B cell (primary cell): ENCODE measurements around the gene PLCG2. TPM values are rescaled to one million over a fixed set of nuclear protein-coding genes. Genes with fewer than 3 reads are reported as not detected.

Experiments used
- ATAC-seq: fragments of 200-7000 bp; cut with Tn5 transposase; one replicate; pipeline ENCODE4 v1.10.0; 2021; ENCODE audit warnings: low read depth, mild to moderate bottlenecking, moderate number of reproducible peaks, moderate library complexity
- CTCF ChIA-PET: fragments of 350-600 bp; sonication (Branson Sonifier 250); formaldehyde crosslinking; loops from one replicate; lab custom pipeline; 2021; ENCODE audit warnings: antibody characterized with exemption, inconsistent platforms; lab: Charles Lee
- POLR2A ChIA-PET: fragments of 350-600 bp; sonication (Branson Sonifier 250); formaldehyde crosslinking; loops from one replicate; lab custom pipeline; 2021; ENCODE audit warnings: antibody characterized with exemption; lab: Charles Lee
- DNase-seq: peaks from one replicate; pipeline ENCODE4 v3.0.0; 2013
- H2AFZ ChIP-seq: 2 replicates; pipeline ENCODE4 v1.6.1; 2012; ENCODE audit warnings: mild to moderate bottlenecking, low read depth, low read length; ENCODE audit not compliant: insufficient read depth, poor library complexity, severe bottlenecking
- H3K27ac ChIP-seq, 2 donors: 1 replicate in 1 of 2; 2 replicates in 1 of 2; pipeline ENCODE4 v1.5.1; 2012 to 2013; ENCODE audit warnings: low read length in 2 of 2, mild to moderate bottlenecking in 2 of 2, moderate library complexity in 1 of 2
- H3K27me3 ChIP-seq, 4 experiments: fragments of 200-600 bp in 1 of 4; sonication (generic) in 1 of 4; replicated peaks in 1 of 4; 1 replicate in 2 of 4; 2 replicates in 2 of 4; pipeline versions ENCODE4 v1.6.1 to v1.7.0; 2013 to 2016; ENCODE audit warnings: low read length in 3 of 4, mild to moderate bottlenecking in 2 of 4, mixed read lengths in 1 of 4, moderate library complexity in 1 of 4; ENCODE audit not compliant: insufficient read depth in 4 of 4, control insufficient read depth in 3 of 4; ENCODE audit errors: control extremely low read depth in 1 of 4
- H3K36me3 ChIP-seq, 2 experiments: replicated peaks in 1 of 2; 1 replicate in 1 of 2; 2 replicates in 1 of 2; pipeline versions ENCODE4 v1.6.1 to v1.7.1; 2013; ENCODE audit warnings: low read length in 1 of 2; ENCODE audit not compliant: insufficient read depth in 2 of 2, control insufficient read depth in 1 of 2; ENCODE audit errors: control extremely low read depth in 1 of 2, extremely low read depth in 1 of 2
- H3K4me1 ChIP-seq, 2 donors: fragments of 200-600 bp in 1 of 2; sonication (generic) in 1 of 2; 1 replicate in 1 of 2; 2 replicates in 1 of 2; pipeline versions ENCODE4 v1.5.1 to v1.6.1; 2013 to 2017; ENCODE audit warnings: low read length in 2 of 2; ENCODE audit not compliant: control insufficient read depth in 2 of 2, insufficient read depth in 2 of 2
- H3K4me2 ChIP-seq: replicated peaks from 2 replicates; pipeline ENCODE3; 2012; ENCODE audit warnings: mild to moderate bottlenecking, low read depth, low read length; ENCODE audit not compliant: poor library complexity, severe bottlenecking
- H3K4me3 ChIP-seq, 5 experiments: fragments of 200-600 bp in 1 of 5; sonication (generic) in 1 of 5; 1 replicate in 3 of 5; 2 replicates in 2 of 5; pipeline versions ENCODE4 v1.5.1 to v1.7.0; 2011 to 2016; ENCODE audit warnings: low read length in 4 of 5, mild to moderate bottlenecking in 4 of 5, low read depth in 2 of 5, control low read depth in 1 of 5, moderate library complexity in 1 of 5; ENCODE audit not compliant: insufficient read depth in 1 of 5; ENCODE audit errors: control extremely low read depth in 1 of 5, extremely low read depth in 1 of 5
- H3K79me2 ChIP-seq: fragments of 200-600 bp; sonication (generic); one replicate; pipeline ENCODE4 v1.6.0; 2016; ENCODE audit warnings: low read length; ENCODE audit not compliant: control insufficient read depth, insufficient read depth
- H3K9ac ChIP-seq: fragments of 200-600 bp; sonication (generic); 2 replicates; pipeline ENCODE4 v1.6.1; 2017; ENCODE audit warnings: mild to moderate bottlenecking, low read length, moderate library complexity
- H3K9me3 ChIP-seq, 3 donors: one replicate each; pipeline versions ENCODE4 v1.6.1 to v1.7.1; 2013; ENCODE audit warnings: low read length in 2 of 3; ENCODE audit not compliant: control insufficient read depth in 2 of 3, insufficient read depth in 1 of 3; ENCODE audit errors: control extremely low read depth in 1 of 3
- H4K20me1 ChIP-seq: 2 replicates; pipeline ENCODE4 v1.6.0; 2012; ENCODE audit warnings: mild to moderate bottlenecking, low read length; ENCODE audit not compliant: insufficient read depth, control insufficient read depth, poor library complexity, severe bottlenecking
- H3K27ac Mint-ChIP-seq: one replicate; pipeline ENCODE4 v1.8.0; 2021; ENCODE audit warnings: mixed read lengths
- H3K27me3 Mint-ChIP-seq: one replicate; pipeline ENCODE4 v1.8.0; 2021; ENCODE audit warnings: mixed read lengths
- H3K4me1 Mint-ChIP-seq: one replicate; pipeline ENCODE4 v1.8.0; 2021; ENCODE audit warnings: mixed read lengths
- H3K4me3 Mint-ChIP-seq: one replicate; pipeline ENCODE4 v1.8.0; 2021; ENCODE audit warnings: mixed read lengths
- H3K9me3 Mint-ChIP-seq: one replicate; pipeline ENCODE4 v1.8.0; 2022; ENCODE audit warnings: mixed read lengths; ENCODE audit not compliant: insufficient read depth
- CTCF ChIP-seq: fragments of 200-600 bp; IDR thresholded peaks from one replicate; pipeline ENCODE4 v1.8.0; 2022; ENCODE audit warnings: antibody characterized with exemption, mild to moderate bottlenecking
- EZH2 ChIP-seq: IDR thresholded peaks from 2 replicates; pipeline ENCODE4 v1.6.1; 2012; ENCODE audit warnings: borderline replicate concordance, low read depth, mild to moderate bottlenecking, moderate library complexity, low read length; ENCODE audit not compliant: insufficient read depth, poor library complexity, severe bottlenecking
- WGBS: methylation state at CpG from one replicate; pipeline ENCODE4 v1.1.5; 2013; ENCODE audit warnings: missing lambda C conversion rate; ENCODE audit not compliant: insufficient coverage; 5-methylcytosine and 5-hydroxymethylcytosine counted together
- intact Hi-C: fragments of 100-400 bp; cut with micrococcal nuclease; formaldehyde crosslinking; loops from one replicate; pipeline ENCODE4 v1.10.0; 2022
- polyA plus RNA-seq: library from polyadenylated mRNA; depleted of rRNA; stranded (reverse); fragments of >200 nt; gene quantifications from 2 replicates; pipeline ENCODE4 v1.2.3, GENCODE V29; 2012
- total RNA-seq, 2 donors: library from RNA; stranded (reverse); fragments of 120-200 nt in 1 of 2; gene quantifications; 1 replicate in 1 of 2; 2 replicates in 1 of 2; pipeline versions ENCODE4 v1.2.3 to v1.2.4, GENCODE V29; 2013 to 2022

The PLCG2 gene
- total and polyA plus RNA-seq, 2 donors (not counting 1 experiment from before 2014, with no cell fraction given), result 194 to 812 TPM

GRCh38 chr16:81942007-81942601 lies 163.0 kb downstream of the PLCG2 start:
- no peak for ATAC-seq
- no peak for DNase-seq
- no peaks in the 10 kb centered on the region for H3K27me3 ChIP-seq
- no peak overlapping the region for H3K4me2 ChIP-seq
- intact Hi-C loops, result no loop called here
- H2AFZ ChIP-seq, result no peak overlapping the region
- Mint-ChIP-seq H3K4me3 (no peak overlapping the region), H3K27me3 (no peaks in the 10 kb centered on the region), H3K4me1 (no peaks in the 10 kb centered on the region), H3K9me3 (no peaks in the 10 kb centered on the region), H3K27ac (no peak overlapping the region)
- no peaks in the 10 kb centered on the region for H3K9me3 ChIP-seq
- ChIA-PET POLR2A (interaction anchor here (0.5 kb wide), 1 partner anchor 202 kb away, joined by 6 read pairs; no protein-coding TSS in a partner anchor), CTCF (interaction anchor here (1.4 to 3.1 kb wide), 2 partner anchors 23 to 288 kb away, joined by 4 to 10 read pairs; no protein-coding TSS in a partner anchor)
- no peak overlapping the region for H3K4me3 ChIP-seq
- WGBS, result 100% methylated on average over 4 of the region's 7 CpGs
- H3K4me1 ChIP-seq, result no peaks in the 10 kb centered on the region
- no peak overlapping the region for H3K27ac ChIP-seq
- no peak overlapping the region for H3K9ac ChIP-seq
- peaks cover 22 to 99% of the 10 kb centered on the region in 2 experiments for H3K36me3 ChIP-seq
- peaks cover 51% of the 10 kb centered on the region for H4K20me1 ChIP-seq
- H3K79me2 ChIP-seq, result peaks cover 5% of the 10 kb centered on the region
- TF ChIP-seq CTCF, result no peak
- no peak for TF ChIP-seq EZH2

DNA sequence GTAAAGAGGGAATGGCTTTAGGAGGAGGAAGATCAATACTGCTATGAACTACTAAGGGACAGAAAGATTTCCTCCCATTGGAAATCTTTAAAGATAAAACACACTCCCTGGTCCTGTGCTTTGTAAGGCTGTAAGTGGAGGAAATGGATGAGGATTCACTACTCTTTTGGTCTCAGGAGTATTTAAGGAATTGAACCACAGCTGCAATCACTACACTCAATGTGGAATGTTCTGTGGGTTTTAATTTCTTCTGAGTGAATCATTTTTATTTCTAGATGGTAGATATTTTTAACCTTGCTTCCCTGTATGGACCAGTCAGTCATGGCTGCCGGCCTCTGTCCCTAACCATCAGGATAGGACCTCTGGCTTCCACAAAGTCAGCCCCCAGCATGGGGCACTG lies 166.6 kb downstream of the PLCG2 start:
- ChIA-PET CTCF (interaction anchor here (1.6 kb wide), 1 partner anchor 28 kb away, joined by 4 read pairs; no protein-coding TSS in a partner anchor), POLR2A (no interaction called here)
- H3K27ac ChIP-seq, result no peak overlapping the region
- no peaks in the 10 kb centered on the region for H3K79me2 ChIP-seq
- Mint-ChIP-seq H3K27me3 (no peaks in the 10 kb centered on the region), H3K4me1 (no peaks in the 10 kb centered on the region), H3K4me3 (no peak overlapping the region), H3K27ac (no peak overlapping the region), H3K9me3 (peaks cover 6% of the 10 kb centered on the region)
- DNase-seq (no peak), ATAC-seq (no peak)
- no peak for TF ChIP-seq CTCF
- no peak for TF ChIP-seq EZH2
- no peak overlapping the region for H2AFZ ChIP-seq
- intact Hi-C loops, result no loop called here
- peaks cover 21% of the 10 kb centered on the region for H4K20me1 ChIP-seq
- peaks cover 37 to 99% of the 10 kb centered on the region in 2 experiments for H3K36me3 ChIP-seq
- H3K4me1 ChIP-seq, result no peaks in the 10 kb centered on the region
- H3K9me3 ChIP-seq, result peaks cover 0 to 9% (median 6%) of the 10 kb centered on the region in 3 donors
- H3K4me3 ChIP-seq, result no peak overlapping the region
- WGBS, result 100% methylated on average over 1 of the region's 1 CpG
- H3K27me3 ChIP-seq, result no peaks in the 10 kb centered on the region
- no peak overlapping the region for H3K9ac ChIP-seq
- H3K4me2 ChIP-seq, result no peak overlapping the region
